ES-I3 (cell line): ENCODE measurements around the gene PCED1A.
A peak's percentile ranks its signal among the peaks of the same experiment; 100 is the strongest.

Experiments used
- H3K36me3 ChIP-seq: 2 replicates; pipeline ENCODE4 v1.6.1; 2013; ENCODE audit warnings: mild to moderate bottlenecking, low read length, control low read depth, moderate library complexity; ENCODE audit not compliant: insufficient read depth
- H3K4me1 ChIP-seq: 2 replicates; pipeline ENCODE4 v1.6.1; 2013; ENCODE audit warnings: mild to moderate bottlenecking, control low read depth, low read length; ENCODE audit not compliant: insufficient read depth
- H3K9ac ChIP-seq: 2 replicates; pipeline ENCODE4 v1.6.1; 2013; ENCODE audit warnings: low read depth, mild to moderate bottlenecking, low read length, moderate library complexity
- H3K9me3 ChIP-seq: 2 replicates; pipeline ENCODE4 v1.6.1; 2013; ENCODE audit warnings: mild to moderate bottlenecking, low read length, moderate library complexity; ENCODE audit not compliant: control insufficient read depth, insufficient read depth

Gene PCED1A

DNA sequence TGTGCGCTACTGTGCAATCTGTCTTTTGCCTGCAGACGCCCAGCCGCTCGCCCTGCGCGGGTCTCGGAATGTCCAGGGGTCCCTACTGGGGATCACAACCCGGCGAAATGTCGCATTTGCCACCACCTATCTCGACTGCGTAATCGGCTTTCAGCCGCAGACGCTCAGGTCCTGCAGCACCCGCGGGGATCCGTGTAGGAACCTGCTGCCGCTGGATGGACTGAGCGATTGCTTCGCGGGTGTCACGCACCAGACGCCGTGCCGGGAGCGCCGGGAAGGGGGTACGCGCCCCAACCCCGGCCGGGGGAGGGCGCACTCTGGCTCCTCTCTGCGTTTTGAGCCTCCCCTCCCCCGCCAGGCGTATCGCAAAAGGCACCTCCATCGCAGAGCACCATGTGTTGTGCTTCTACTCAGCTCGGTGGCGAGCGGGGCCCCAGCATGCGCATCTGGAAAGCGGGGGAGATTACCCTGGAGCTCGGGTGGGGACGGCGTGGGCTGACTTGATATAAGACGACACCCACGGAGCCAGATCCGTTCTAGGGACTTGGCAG, 32.1 kb upstream of the PCED1A start:
- H3K4me1 ChIP-seq = peaks cover 11% of the 10 kb centered on the region; the same call in 1 of the 2 replicates
- H3K9ac ChIP-seq = peak overlapping the region; percentile 96
- H3K9me3 ChIP-seq = no peaks in the 10 kb centered on the region
- H3K36me3 ChIP-seq = no peaks in the 10 kb centered on the region

DNA sequence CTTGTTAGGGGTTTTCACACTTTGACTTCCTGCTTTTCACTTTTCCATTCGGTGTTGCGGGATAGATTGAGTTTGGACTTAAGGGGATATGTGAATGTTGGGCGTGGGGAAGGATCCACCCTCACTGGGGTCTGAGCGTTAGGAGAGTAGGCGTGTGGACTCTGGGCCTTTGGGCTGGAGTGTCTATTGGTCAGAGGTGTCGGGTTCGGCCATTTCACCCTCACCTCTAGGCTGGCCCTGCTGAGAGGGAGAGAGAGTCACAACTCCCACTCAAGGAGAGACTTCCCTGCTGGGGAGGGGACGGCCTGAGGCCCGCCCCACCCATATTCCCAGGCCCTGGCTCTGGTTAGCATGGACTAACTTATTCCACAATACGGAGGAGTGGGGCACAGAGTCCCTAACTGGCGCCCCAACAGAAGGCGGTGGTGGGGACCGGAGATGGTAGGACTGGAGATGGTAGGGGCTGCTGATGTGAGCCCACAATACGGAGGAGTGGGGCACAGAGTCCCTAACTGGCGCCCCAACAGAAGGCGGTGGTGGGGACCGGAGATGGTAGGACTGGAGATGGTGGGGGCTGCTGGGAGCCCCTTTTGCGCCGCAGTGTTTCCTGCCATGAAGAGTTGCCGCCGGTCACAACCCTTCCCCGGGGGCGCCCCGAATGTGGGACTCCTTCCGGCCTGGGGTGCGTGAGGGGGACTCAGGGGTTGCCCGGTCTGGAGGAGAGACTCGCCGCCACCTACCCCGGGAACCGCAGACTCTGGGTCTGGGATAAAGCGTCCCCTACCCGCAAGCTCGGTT, 31.4 kb upstream of the PCED1A start:
- Histone ChIP-seq H3K9ac (peak overlapping the region; percentile 96), H3K4me1 (peaks cover 11% of the 10 kb centered on the region; the same call in 1 of the 2 replicates), H3K36me3 (no peaks in the 10 kb centered on the region), H3K9me3 (no peaks in the 10 kb centered on the region)

DNA sequence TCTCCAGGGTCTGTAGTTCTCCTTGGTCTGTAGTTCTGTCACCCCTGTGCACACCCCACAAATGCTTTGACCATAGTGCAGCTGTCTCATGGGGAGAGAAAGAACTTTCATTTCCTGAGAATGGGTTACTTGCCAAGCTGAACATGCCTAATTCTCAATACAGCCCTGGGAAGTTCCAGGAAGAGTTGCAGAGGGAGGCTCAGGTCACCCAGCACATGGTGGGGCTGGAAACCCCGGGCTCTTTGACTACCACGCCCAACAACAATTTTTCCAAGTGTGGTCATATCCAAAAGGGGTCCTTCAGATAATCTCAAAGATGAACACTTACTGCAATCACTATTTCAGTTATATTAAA, 30.6 kb upstream of the PCED1A start:
- H3K9ac ChIP-seq = no peak overlapping the region
- peaks cover 11% of the 10 kb centered on the region; the same call in 1 of the 2 replicates for H3K4me1 ChIP-seq
- H3K36me3 ChIP-seq = no peaks in the 10 kb centered on the region
- no peaks in the 10 kb centered on the region for H3K9me3 ChIP-seq

DNA sequence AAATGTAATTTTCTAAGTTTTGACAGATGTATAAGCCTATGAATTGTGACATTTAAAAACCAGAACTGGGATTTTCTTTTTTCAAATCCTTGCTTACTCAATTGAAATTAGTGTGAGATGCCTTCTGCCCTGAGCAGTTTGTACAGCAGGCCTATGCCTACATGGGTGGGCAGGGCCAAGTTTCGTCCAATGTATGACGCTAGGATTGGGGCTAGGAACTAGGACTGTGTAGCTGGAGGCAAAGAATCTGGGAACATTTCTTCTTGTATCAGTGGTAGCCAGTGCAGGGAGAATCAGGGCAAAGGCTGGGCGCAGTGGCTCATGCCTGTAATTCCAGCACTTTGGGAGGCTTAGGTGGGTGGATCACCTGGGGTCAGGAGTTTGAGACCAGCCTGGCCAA, 28.9 kb upstream of the PCED1A start:
- no peaks in the 10 kb centered on the region for H3K9me3 ChIP-seq
- peaks cover 11% of the 10 kb centered on the region; the same call in 1 of the 2 replicates for H3K4me1 ChIP-seq
- no peaks in the 10 kb centered on the region for H3K36me3 ChIP-seq
- H3K9ac ChIP-seq = no peak overlapping the region

DNA sequence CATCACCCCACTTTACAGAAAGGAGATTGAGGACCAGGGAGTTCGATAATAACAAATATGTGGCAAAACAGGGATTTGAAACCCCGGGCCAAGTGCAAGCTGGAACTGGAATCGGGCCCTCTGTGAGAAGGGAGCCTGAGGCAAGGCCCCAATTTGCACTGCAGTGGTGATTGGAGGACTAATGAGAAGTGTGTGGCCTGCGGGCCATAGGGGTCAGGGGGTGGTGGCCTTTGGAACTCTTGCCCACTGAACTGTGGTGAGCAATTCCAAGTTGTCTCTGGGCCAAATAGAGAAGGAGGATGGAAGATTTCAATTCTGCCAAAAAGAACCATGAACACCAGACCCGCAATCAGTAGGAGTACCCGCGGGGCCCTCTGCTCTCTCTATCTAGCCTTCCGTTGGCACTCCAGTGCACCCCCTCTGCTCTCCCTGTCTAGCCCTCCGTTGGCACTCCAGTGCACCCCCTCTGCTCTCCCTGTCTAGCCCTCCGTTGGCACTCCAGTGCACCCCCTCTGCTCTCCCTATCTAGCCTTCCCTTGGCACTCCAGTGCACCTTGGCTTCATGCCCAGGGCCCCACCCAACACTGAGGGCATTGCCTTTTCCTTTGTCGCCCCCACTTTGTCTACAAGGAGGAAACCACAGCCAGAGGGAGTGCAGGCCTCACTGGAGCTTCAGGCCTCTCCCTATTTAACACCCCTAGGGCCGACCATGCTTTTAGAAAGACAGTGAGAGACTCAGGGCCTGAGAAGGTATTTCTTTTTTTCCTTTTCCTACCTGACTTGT, 26.8 kb upstream of the PCED1A start:
- Histone ChIP-seq H3K4me1 (peaks cover 11% of the 10 kb centered on the region; the same call in 1 of the 2 replicates), H3K9ac (no peak overlapping the region), H3K9me3 (no peaks in the 10 kb centered on the region), H3K36me3 (no peaks in the 10 kb centered on the region; the same call in 1 of the 2 replicates)

DNA sequence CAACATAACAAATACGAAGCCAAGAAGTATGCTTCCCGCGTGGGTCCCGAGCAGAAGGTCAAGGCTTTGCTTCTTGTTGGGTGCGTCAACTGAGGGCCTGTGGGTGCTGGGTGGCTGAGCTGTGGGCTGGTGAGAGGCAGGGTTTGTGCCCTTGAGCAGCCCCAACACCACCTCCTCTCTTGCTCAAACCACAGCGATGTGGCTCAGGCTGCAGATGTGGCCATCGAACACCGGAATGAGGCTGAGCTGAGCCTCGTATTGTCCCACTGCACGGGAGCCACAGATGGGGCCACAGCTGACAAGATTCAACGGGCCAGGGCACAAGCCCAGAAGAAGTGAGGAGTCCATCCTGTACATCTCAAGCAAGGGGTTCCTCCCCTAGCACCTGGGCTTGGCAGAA, 25.8 kb upstream of the PCED1A start:
- no peaks in the 10 kb centered on the region; the same call in 1 of the 2 replicates for H3K36me3 ChIP-seq
- no peak overlapping the region for H3K9ac ChIP-seq
- H3K9me3 ChIP-seq = no peaks in the 10 kb centered on the region
- peaks cover 10% of the 10 kb centered on the region; the same call in 1 of the 2 replicates for H3K4me1 ChIP-seq

DNA sequence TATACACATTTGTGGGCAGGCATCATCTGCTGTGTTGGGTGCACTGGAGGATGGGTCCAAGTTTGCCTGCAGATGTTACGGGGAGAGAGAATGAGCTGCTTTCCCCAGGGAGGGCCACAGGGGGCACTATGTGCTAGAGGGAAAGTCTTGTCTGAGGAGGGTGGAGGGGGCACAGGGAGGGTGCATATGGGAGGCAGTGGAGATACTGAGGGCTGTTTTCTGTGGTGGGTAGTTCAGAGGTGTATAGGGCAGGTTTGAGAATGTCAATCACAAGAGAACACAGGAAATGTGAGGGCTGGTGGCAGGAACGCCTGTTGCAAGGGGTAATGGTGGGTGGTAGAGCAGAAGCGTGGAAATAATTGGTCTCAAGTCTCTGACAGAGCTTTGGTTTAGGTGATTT, 25.2 kb upstream of the PCED1A start:
- no peaks in the 10 kb centered on the region; the same call in 1 of the 2 replicates for H3K36me3 ChIP-seq

DNA sequence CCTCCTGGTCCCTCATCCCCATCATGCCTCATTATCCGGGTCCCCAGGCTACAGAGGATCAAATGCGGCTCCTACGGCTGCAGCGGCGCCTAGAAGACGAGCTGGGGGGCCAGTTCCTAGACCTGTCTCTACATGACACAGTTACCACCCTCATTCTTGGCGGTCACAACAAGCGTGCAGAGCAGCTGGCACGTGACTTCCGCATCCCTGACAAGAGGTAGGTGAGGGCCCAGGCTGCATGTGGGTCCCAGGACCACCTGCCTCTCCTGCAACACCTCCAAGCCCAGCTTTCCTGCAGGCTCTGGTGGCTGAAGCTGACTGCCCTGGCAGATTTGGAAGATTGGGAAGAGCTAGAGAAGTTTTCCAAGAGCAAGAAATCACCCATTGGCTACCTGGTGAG, 24.6 kb upstream of the PCED1A start:
- no peak overlapping the region for H3K9ac ChIP-seq
- H3K4me1 ChIP-seq = no peaks in the 10 kb centered on the region
- H3K36me3 ChIP-seq = no peaks in the 10 kb centered on the region; the same call in 1 of the 2 replicates
- no peaks in the 10 kb centered on the region for H3K9me3 ChIP-seq

More for the DNA sequence above, 25.2 kb upstream of the PCED1A start:
- H3K4me1 ChIP-seq = peaks cover 4% of the 10 kb centered on the region; the same call in 1 of the 2 replicates
- no peak overlapping the region for H3K9ac ChIP-seq
- H3K9me3 ChIP-seq = no peaks in the 10 kb centered on the region

DNA sequence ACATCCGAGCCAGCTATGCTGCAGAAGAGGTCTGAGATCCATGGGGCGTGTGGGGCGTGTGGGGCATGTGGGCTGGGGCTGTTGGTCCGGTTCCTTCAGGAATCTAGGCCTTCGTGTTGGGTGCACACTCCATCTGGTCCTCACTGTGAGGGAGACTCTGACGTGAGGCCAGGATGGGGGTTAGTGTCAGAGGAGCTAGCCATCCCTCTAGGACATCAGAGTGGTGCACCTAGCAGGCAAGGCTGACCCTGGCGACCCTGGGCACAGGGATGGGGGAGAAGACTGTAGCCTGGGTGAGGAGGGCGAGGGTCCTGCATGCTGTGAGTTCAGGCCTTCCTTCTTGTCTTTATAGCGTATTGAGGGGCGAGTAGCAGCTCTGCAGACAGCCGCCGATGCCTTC, 24.2 kb upstream of the PCED1A start:
- H3K9me3 ChIP-seq = no peaks in the 10 kb centered on the region
- H3K4me1 ChIP-seq = no peaks in the 10 kb centered on the region
- H3K9ac ChIP-seq = no peak overlapping the region
- no peaks in the 10 kb centered on the region; the same call in 1 of the 2 replicates for H3K36me3 ChIP-seq

DNA sequence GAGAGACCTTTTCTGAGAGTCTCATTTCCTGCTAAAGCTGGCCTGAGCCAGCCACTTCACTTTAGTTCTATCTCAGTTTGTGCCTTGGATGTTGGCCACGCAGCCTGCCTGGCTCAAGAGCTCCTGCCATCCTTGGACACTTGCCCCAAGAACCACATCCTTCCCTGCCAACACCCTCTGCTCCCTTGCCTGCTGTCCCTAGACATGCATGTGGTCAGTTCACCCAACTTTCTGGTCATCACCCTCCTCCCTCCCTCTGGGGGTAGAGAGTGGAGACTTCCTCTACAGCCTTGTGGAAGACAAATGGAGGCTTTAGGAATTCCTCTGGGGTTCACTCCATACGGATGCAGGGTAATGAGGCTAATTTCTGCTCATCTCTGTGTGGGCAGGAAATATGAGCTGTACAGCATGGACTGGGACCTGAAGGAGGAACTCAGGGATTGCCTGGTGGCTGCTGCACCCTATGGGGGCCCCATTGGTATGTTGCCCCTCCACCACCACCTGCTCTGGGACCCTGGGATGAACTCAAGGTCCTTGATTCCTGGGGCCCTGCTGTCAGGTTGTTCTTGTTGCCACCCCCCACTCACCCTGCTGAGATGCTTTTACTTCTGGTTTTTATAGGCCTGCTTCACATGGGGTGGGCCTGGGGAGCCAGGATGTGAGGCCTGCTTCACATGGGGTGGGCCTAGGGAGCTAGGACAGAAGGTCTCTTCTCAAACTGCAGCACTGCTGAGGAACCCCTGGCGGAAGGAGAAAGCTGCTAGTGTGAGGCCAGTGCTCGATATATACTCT, 19.1 kb upstream of the PCED1A start:
- no peak overlapping the region for H3K9ac ChIP-seq
- no peaks in the 10 kb centered on the region; the same call in 1 of the 2 replicates for H3K36me3 ChIP-seq
- no peaks in the 10 kb centered on the region for H3K9me3 ChIP-seq
- H3K4me1 ChIP-seq = no peaks in the 10 kb centered on the region

DNA sequence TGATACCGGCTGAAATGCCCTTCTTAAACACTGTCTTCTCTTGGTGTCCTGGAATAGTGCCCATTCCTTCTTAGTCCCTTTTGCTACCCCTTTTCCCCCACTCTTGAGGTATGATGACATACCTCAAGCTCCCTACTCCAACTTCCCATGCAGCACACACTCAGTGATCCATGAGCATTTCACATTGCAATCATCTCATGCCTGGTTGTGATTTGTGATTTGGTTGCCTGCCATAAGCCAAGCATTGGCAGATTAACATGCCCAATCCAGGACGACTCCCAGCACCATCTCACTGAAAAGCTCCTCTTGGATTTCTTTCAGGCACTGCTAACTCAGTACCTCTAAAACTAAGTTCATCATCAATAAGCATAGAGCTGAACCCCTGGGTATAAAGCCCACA, 18.1 kb upstream of the PCED1A start:
- no peaks in the 10 kb centered on the region for H3K4me1 ChIP-seq
- no peaks in the 10 kb centered on the region for H3K9me3 ChIP-seq
- H3K9ac ChIP-seq = no peak overlapping the region
- H3K36me3 ChIP-seq = no peaks in the 10 kb centered on the region; the same call in 1 of the 2 replicates

DNA sequence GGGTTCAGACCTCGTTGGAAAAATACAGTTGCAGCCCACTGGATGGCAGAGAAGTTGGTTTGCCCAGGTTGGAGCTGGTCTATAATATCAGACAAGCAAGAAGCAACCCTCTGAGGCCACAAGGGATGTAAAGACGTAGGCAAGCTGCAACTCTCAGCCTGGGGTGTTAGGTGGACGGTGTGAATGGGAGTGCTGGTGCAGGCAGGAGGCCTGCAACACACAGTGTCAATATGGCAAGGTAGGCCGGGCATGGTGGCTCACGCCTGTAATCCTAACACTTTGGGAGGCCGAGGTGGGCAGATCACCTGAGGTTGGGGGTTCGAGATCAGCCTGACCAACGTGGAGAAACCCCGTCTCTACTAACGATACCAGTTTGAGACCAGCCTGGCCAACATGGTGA, 10.6 kb upstream of the PCED1A start:
- no peak overlapping the region for H3K9ac ChIP-seq
- no peaks in the 10 kb centered on the region for H3K36me3 ChIP-seq
- no peaks in the 10 kb centered on the region for H3K4me1 ChIP-seq
- H3K9me3 ChIP-seq = no peaks in the 10 kb centered on the region

DNA sequence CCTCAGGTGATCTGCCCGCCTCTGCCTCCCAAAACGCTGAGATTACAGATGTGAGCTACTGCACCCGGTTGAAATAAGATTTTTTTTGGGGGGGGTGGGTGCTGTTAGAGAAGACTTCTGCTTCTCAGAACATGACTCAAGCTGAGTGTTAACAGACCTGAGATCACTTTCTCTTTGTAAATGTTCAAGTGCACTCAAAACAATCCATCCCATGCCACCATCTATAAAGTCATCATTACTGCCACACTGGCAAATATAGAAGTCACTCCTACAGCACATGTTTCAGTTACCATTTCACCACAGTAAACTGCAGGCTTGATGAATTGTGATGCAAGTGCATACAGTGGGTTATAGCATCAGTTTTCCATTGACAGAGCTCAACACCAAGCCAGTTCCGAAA, 9.1 kb upstream of the PCED1A start:
- Histone ChIP-seq H3K36me3 (no peaks in the 10 kb centered on the region), H3K9ac (no peak overlapping the region), H3K4me1 (no peaks in the 10 kb centered on the region), H3K9me3 (no peaks in the 10 kb centered on the region)

DNA sequence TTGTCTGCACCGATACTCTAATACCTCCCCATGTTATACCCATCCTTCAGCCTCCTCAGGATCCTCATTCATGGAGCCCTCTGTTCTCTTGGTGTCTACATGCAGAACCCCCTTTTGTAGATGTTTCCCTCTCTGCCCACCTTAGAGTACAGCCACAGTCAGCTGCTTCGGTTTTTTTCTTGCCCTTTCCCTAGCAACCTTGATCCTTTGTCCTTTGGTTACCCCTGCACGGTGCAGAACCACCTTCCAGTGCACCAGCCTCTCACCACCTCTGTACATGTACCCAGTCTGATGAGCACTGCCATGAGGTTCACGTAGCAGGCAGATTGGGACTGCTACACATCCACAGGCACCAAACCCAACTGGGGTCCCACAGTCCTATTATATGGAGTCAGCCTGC, 7.3 kb upstream of the PCED1A start:
- H3K36me3 ChIP-seq = no peaks in the 10 kb centered on the region; the same call in 1 of the 2 replicates
- no peak overlapping the region for H3K9ac ChIP-seq
- H3K4me1 ChIP-seq = no peaks in the 10 kb centered on the region
- no peaks in the 10 kb centered on the region for H3K9me3 ChIP-seq
